T-cell (primary cell): Measurements from ENCODE around the gene SUGP1. TPM values are rescaled to one million over a fixed set of nuclear protein-coding genes. Genes with fewer than 3 reads are reported as not detected.
"Not testable (repeated sequence)": the region's sequence is repeated elsewhere in the genome, so short reads cannot be mapped to it uniquely, and the experiment has no call there.

ENCODE experiments used
- ATAC-seq, 4 experiments: fragments of 200-7000 bp in 3 of 4; fragments of 150-1000 bp in 1 of 4; cut with Tn5 transposase; replicated peaks in 1 of 4; 1 replicate in 3 of 4; 2 replicates in 1 of 4; pipeline ENCODE4 v1.10.0; 2021; ENCODE audit warnings: moderate library complexity in 3 of 4, mild to moderate bottlenecking in 2 of 4, moderate number of reproducible peaks in 1 of 4
- CTCF ChIA-PET, 2 donors: fragments of 300-600 bp; sonication (Branson Sonifier 250); formaldehyde crosslinking; loops; one replicate each; lab custom pipeline; 2022; ENCODE audit warnings: antibody characterized with exemption in 2 of 2; lab: Charles Lee
- POLR2A ChIA-PET, 2 donors: fragments of 300-600 bp; sonication (Branson Sonifier 250); formaldehyde crosslinking; loops; one replicate each; lab custom pipeline; 2022; ENCODE audit warnings: antibody characterized with exemption in 2 of 2; lab: Charles Lee
- DNase-seq, 35 experiments: peaks; one replicate each; pipeline versions ENCODE4 v3.0.0 to v3.0.0-alpha.2; 2013 to 2023
- H3K27ac ChIP-seq: one replicate; pipeline ENCODE4 v1.5.1; 2013; ENCODE audit warnings: low read length
- H3K27me3 ChIP-seq, 2 experiments: replicated peaks in 1 of 2; 1 replicate in 1 of 2; 2 replicates in 1 of 2; pipeline versions ENCODE4 v1.6.1 to v1.7.0; 2013; ENCODE audit warnings: low read length in 1 of 2, mixed read lengths in 1 of 2; ENCODE audit not compliant: control insufficient read depth in 2 of 2, insufficient read depth in 2 of 2; ENCODE audit errors: extremely low read depth in 1 of 2
- H3K36me3 ChIP-seq, 2 donors: 1 replicate in 1 of 2; 2 replicates in 1 of 2; pipeline versions ENCODE4 v1.6.1 to v1.7.0; 2013; ENCODE audit warnings: low read length in 1 of 2; ENCODE audit not compliant: control insufficient read depth in 2 of 2, insufficient read depth in 1 of 2; ENCODE audit errors: extremely low read depth in 1 of 2
- H3K4me1 ChIP-seq, 2 experiments: 1 replicate in 1 of 2; 2 replicates in 1 of 2; pipeline versions ENCODE4 v1.6.1 to v1.7.0; 2013; ENCODE audit warnings: low read length in 2 of 2, mixed read lengths in 1 of 2; ENCODE audit not compliant: insufficient read depth in 2 of 2, control insufficient read depth in 1 of 2; ENCODE audit errors: extremely low read depth in 1 of 2
- H3K4me3 ChIP-seq, 2 donors: 1 replicate in 1 of 2; 2 replicates in 1 of 2; pipeline versions ENCODE4 v1.5.1 to v1.7.0; 2013; ENCODE audit warnings: mild to moderate bottlenecking in 2 of 2, low read length in 1 of 2, moderate library complexity in 1 of 2; ENCODE audit not compliant: control insufficient read depth in 1 of 2; ENCODE audit errors: extremely low read depth in 1 of 2
- H3K9me3 ChIP-seq: 2 replicates; pipeline ENCODE4 v1.7.0; 2013
- H3K27ac Mint-ChIP-seq, 2 donors: one replicate each; pipeline ENCODE4 v1.8.0; 2020 to 2021; ENCODE audit warnings: mild to moderate bottlenecking in 2 of 2, mixed read lengths in 2 of 2
- H3K27me3 Mint-ChIP-seq, 2 donors: one replicate each; pipeline ENCODE4 v1.8.0; 2021 to 2022; ENCODE audit warnings: mixed read lengths in 2 of 2
- H3K36me3 Mint-ChIP-seq: one replicate; pipeline ENCODE4 v1.8.0; 2021; ENCODE audit warnings: mixed read lengths
- H3K4me1 Mint-ChIP-seq, 3 donors: one replicate each; pipeline ENCODE4 v1.8.0; 2020 to 2022; ENCODE audit warnings: mixed read lengths in 3 of 3, mild to moderate bottlenecking in 1 of 3
- H3K4me3 Mint-ChIP-seq, 3 donors: one replicate each; pipeline ENCODE4 v1.8.0; 2020 to 2022; ENCODE audit warnings: mild to moderate bottlenecking in 3 of 3, mixed read lengths in 3 of 3, moderate library complexity in 3 of 3
- H3K9me3 Mint-ChIP-seq, 3 donors: one replicate each; pipeline ENCODE4 v1.8.0; 2020 to 2022; ENCODE audit warnings: mixed read lengths in 3 of 3
- WGBS: methylation state at CpG from one replicate; pipeline ENCODE4 v1.1.5; 2013; ENCODE audit warnings: missing lambda C conversion rate; ENCODE audit not compliant: insufficient coverage; 5-methylcytosine and 5-hydroxymethylcytosine counted together
- total RNA-seq, 35 experiments: library from RNA in 6 of 35; stranded (reverse) in 6 of 35; fragments of 120-200 nt in 1 of 35; gene quantifications; one replicate each; pipeline versions ENCODE4 v1.2.1 to v1.2.4 and lab custom pipeline; 2013 to 2026

Gene SUGP1
- total RNA-seq, 5 donors from 2014 or later (not counting 1 experiment from before 2014, with no cell fraction given), result 59.5 to 89.8 (median 87.4) TPM

- Mint-ChIP-seq H3K27ac (no peak overlapping the region), H3K9me3 (no peaks in the 10 kb centered on the region), H3K4me1 (peaks cover 8 to 16% (median 13%) of the 10 kb centered on the region in 3 donors), H3K27me3 (peaks cover 54 to 64% of the 10 kb centered on the region in 2 donors), H3K4me3 (no peak overlapping the region), H3K36me3 (no peaks in the 10 kb centered on the region)
- Histone ChIP-seq H3K4me1 (peaks cover 0 to 12% of the 10 kb centered on the region in 2 experiments), H3K27me3 (peaks cover 3 to 77% of the 10 kb centered on the region in 2 experiments), H3K36me3 (no peaks in the 10 kb centered on the region), H3K9me3 (no peaks in the 10 kb centered on the region), H3K27ac (no peak overlapping the region), H3K4me3 (no peak overlapping the region)
- ATAC-seq (no peak), DNase-seq (no peak)
- ChIA-PET POLR2A (no interaction called here), CTCF (no interaction called here)
- WGBS, result 100% methylated on average over 1 of the region's 2 CpGs
Measured at GRCh38 chr19:19259741-19260140, 60.6 kb downstream of the SUGP1 start.

GRCh38 chr19:19258589-19259338 lies 61.5 kb downstream of the SUGP1 start:
- DNase-seq (no peak), ATAC-seq (no peak)
- Mint-ChIP-seq H3K27me3 (peaks cover 52 to 64% of the 10 kb centered on the region in 2 donors), H3K36me3 (no peaks in the 10 kb centered on the region), H3K4me3 (no peak overlapping the region), H3K4me1 (peaks cover 8 to 16% (median 13%) of the 10 kb centered on the region in 3 donors), H3K9me3 (no peaks in the 10 kb centered on the region), H3K27ac (no peak overlapping the region)
- POLR2A ChIA-PET, result no interaction called here
- no peak overlapping the region for H3K4me3 ChIP-seq
- H3K27ac ChIP-seq, result no peak overlapping the region
- WGBS, result 91% methylated on average over 41 of the region's 41 CpGs
- H3K9me3 ChIP-seq, result no peaks in the 10 kb centered on the region
- H3K27me3 ChIP-seq, result peaks cover 3 to 80% of the 10 kb centered on the region in 2 experiments
- H3K36me3 ChIP-seq, result no peaks in the 10 kb centered on the region
- CTCF ChIA-PET, result no interaction called here
- peaks cover 0 to 12% of the 10 kb centered on the region in 2 experiments for H3K4me1 ChIP-seq

GRCh38 chr19:19257836-19258588 lies 62.3 kb downstream of the SUGP1 start:
- Mint-ChIP-seq H3K9me3 (no peaks in the 10 kb centered on the region), H3K27ac (no peak overlapping the region), H3K27me3 (peaks cover 54 to 61% of the 10 kb centered on the region in 2 donors), H3K4me1 (peaks cover 8 to 16% (median 13%) of the 10 kb centered on the region in 3 donors), H3K4me3 (no peak overlapping the region), H3K36me3 (no peaks in the 10 kb centered on the region)
- no peak for ATAC-seq
- peaks cover 3 to 76% of the 10 kb centered on the region in 2 experiments for H3K27me3 ChIP-seq
- POLR2A ChIA-PET, result no interaction called here
- no peak overlapping the region for H3K4me3 ChIP-seq
- no peak for DNase-seq
- H3K27ac ChIP-seq, result no peak overlapping the region
- H3K36me3 ChIP-seq, result no peaks in the 10 kb centered on the region
- CTCF ChIA-PET, result no interaction called here
- H3K4me1 ChIP-seq, result peaks cover 0 to 12% of the 10 kb centered on the region in 2 experiments
- no peaks in the 10 kb centered on the region for H3K9me3 ChIP-seq
- WGBS, result 73% methylated on average over 59 of the region's 72 CpGs

GRCh38 chr19:19257137-19257536 lies 63.2 kb downstream of the SUGP1 start:
- H3K27ac Mint-ChIP-seq, result no peak overlapping the region
- H3K27me3 Mint-ChIP-seq, result peaks cover 50 to 58% of the 10 kb centered on the region in 2 donors
- peaks cover 2 to 67% of the 10 kb centered on the region in 2 experiments for H3K27me3 ChIP-seq
- 74% methylated on average over 13 of the region's 14 CpGs for WGBS
- no peak overlapping the region for H3K27ac ChIP-seq
- ChIA-PET CTCF (no interaction called here), POLR2A (no interaction called here)
- H3K4me1 Mint-ChIP-seq, result peaks cover 6 to 11% (median 10%) of the 10 kb centered on the region in 3 donors
- H3K4me3 Mint-ChIP-seq, result no peak overlapping the region
- H3K36me3 Mint-ChIP-seq, result no peaks in the 10 kb centered on the region
- H3K4me3 ChIP-seq, result no peak overlapping the region
- no peaks in the 10 kb centered on the region for H3K9me3 ChIP-seq
- DNase-seq (no peak), ATAC-seq (no peak)
- peaks cover 0 to 12% of the 10 kb centered on the region in 2 experiments for H3K4me1 ChIP-seq
- no peaks in the 10 kb centered on the region for H3K9me3 Mint-ChIP-seq
- H3K36me3 ChIP-seq, result no peaks in the 10 kb centered on the region

GRCh38 chr19:19256072-19256969 lies 64.0 kb downstream of the SUGP1 start:
- 62% methylated on average over 17 of the region's 17 CpGs for WGBS
- no peaks in the 10 kb centered on the region for H3K9me3 ChIP-seq
- no peak overlapping the region for H3K27ac Mint-ChIP-seq
- H3K36me3 ChIP-seq, result no peaks in the 10 kb centered on the region
- CTCF ChIA-PET, result no interaction called here
- H3K4me1 Mint-ChIP-seq, result peaks cover 4 to 7% (median 5%) of the 10 kb centered on the region in 3 donors
- peaks cover 0 to 7% of the 10 kb centered on the region in 2 experiments for H3K4me1 ChIP-seq
- POLR2A ChIA-PET, result no interaction called here
- peaks cover 0 to 63% of the 10 kb centered on the region in 2 experiments for H3K27me3 ChIP-seq
- ATAC-seq, result no peak
- DNase-seq, result no peak
- H3K9me3 Mint-ChIP-seq, result no peaks in the 10 kb centered on the region
- peaks cover 54 to 60% of the 10 kb centered on the region in 2 donors for H3K27me3 Mint-ChIP-seq
- no peaks in the 10 kb centered on the region for H3K36me3 Mint-ChIP-seq
- no peak overlapping the region for H3K4me3 ChIP-seq
- no peak overlapping the region for H3K27ac ChIP-seq
- H3K4me3 Mint-ChIP-seq, result no peak overlapping the region

GRCh38 chr19:19253409-19253808 lies 66.9 kb downstream of the SUGP1 start:
- H3K9me3 ChIP-seq, H3K4me3 ChIP-seq, H3K4me3 Mint-ChIP-seq, H3K36me3 Mint-ChIP-seq, H3K4me1 Mint-ChIP-seq, H3K27ac Mint-ChIP-seq, POLR2A ChIA-PET, H3K9me3 Mint-ChIP-seq, DNase-seq, H3K4me1 ChIP-seq, ATAC-seq, H3K36me3 ChIP-seq, H3K27ac ChIP-seq: not testable (repeated sequence)
- no CpG with 5 or more reads among the region's 6 CpGs for WGBS
- H3K27me3 ChIP-seq, result peaks cover 0 to 57% of the 10 kb centered on the region in 2 experiments
- CTCF ChIA-PET, result interaction anchor here in 1 of 2 donors (0.7 kb wide), 1 partner anchor 237 kb away, joined by 4 read pairs; no protein-coding TSS in a partner anchor
- H3K27me3 Mint-ChIP-seq, result peaks cover 51 to 60% of the 10 kb centered on the region in 2 donors
